ENCODE results near the gene MCAT.
"Not testable (repeated sequence)": the region's sequence is repeated elsewhere in the genome, so short reads cannot be mapped to it uniquely, and the experiment has no call there.

Gene MCAT

DNA sequence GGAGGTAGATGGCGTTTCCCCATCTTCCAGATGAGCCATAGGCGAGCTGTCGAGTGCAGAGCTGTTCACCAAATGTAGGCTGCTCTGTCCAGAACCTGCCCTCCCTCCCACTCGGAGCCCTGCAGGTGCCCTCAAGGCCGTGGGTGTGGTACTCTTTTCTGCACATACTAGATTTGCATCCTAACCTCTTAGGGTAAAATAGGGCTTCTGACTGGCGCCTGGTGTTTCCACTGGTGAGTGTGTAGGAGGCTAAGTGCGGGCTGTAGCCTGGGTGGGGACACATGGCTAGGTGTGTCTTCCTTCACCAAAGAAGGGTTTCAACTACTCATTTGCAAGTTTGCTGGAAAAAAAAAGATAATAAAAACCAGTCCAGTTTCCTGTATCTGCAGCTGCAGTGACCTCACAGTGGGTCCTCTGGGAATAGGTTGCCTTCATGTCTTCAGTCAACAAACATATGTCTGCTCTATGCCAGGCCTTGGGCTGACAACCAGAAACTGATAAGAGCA lies 24.2 kb downstream of the MCAT start:
- no peak for DNase-seq

- no peak for DNase-seq
These were observed 25.0 kb downstream of the MCAT start for GRCh38 chr22:43118024-43118849.

GRCh38 chr22:43116932-43117331 lies 26.3 kb downstream of the MCAT start:
- no peak for DNase-seq

DNA sequence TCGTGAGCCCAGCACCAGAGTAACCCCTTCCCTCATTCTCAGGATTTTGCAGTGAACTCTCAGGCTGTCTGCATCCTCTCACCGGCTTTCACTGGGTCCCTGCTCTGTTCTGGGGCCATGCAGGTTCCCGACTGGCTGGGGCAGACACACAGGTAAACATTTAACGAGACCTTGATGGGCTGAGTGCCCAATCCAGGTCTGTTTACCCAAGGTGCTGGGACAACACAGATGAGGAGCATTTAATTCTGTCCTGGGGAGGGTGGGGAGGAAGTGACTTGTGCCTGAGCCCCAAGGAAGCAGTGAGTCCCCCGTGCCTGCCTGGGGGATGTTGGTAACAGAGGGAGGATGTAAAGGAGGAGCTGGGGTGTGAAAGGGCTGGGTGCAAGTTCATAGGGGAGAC lies 28.2 kb downstream of the MCAT start:
- no peak for DNase-seq

GRCh38 chr22:43113526-43114251 lies 29.5 kb downstream of the MCAT start:
- no peak for DNase-seq

- DNase-seq = no peak
These were observed 32.1 kb downstream of the MCAT start for GRCh38 chr22:43110927-43111623.

GRCh38 chr22:43110444-43110926 lies 32.7 kb downstream of the MCAT start, which contains the start of gene BIK:
TSS of gene BIK (plus strand) at chr22:43110750. CDS start at chr22:43124023, 13,273 bp downstream.
- peak; percentile 16 for DNase-seq

DNA sequence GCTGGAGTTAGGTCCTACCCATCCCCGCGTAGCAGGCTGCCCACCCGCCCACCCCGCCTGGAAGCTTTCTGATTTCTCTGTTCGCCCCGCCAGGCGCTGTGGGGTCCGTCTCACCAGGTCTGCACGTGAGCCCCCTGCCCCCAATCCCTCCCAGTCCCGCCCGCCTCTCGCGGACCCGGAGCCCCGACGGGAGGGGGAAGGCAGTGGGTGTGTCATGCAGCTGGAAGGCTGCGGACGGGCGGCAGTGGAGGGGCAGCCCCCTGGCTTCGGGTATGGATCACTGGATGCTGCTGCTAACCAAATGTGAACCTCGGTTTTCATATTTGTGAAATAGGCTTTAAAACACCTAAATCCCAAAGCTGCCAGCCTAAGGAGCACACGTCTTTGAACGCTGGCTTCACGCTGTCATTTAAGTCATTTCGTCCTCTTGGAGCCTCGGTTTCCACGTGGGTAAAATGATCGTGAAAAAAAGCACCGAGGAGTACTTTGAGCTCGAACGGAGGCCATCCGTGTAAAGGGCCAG lies 33.2 kb downstream of the MCAT start:
- DNase-seq = no peak

GRCh38 chr22:43109511-43109910 lies 33.7 kb downstream of the MCAT start:
- no peak for DNase-seq

GRCh38 chr22:43106302-43106701 lies 36.9 kb downstream of the MCAT start:
- DNase-seq = no peak

GRCh38 chr22:43104950-43105349 lies 38.2 kb downstream of the MCAT start:
- DNase-seq = not testable (repeated sequence)

GRCh38 chr22:43104056-43104625 lies 39.1 kb downstream of the MCAT start:
- DNase-seq = not testable (repeated sequence)

GRCh38 chr22:43101306-43101705 lies 41.9 kb downstream of the MCAT start:
- no peak for DNase-seq

DNA sequence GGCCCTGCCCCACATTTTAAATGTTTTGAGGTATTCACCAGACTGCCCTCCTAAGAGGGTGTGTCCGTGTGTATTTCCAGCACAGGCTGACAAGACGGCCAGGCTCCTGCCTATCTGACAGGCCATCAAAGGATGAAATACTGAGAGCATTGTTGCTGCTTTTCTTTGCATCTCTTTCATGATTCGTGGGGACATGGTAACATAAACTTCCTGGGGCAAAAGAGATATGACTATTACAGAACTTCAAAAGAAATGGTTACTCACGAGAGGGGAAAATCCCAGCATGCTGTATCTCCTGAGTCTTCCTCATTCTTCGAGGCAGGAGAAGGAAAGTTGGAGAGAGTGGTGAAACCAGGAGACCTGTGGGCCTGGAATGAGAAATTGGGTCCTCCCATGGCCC lies 43.0 kb downstream of the MCAT start:
- no peak for DNase-seq

DNA sequence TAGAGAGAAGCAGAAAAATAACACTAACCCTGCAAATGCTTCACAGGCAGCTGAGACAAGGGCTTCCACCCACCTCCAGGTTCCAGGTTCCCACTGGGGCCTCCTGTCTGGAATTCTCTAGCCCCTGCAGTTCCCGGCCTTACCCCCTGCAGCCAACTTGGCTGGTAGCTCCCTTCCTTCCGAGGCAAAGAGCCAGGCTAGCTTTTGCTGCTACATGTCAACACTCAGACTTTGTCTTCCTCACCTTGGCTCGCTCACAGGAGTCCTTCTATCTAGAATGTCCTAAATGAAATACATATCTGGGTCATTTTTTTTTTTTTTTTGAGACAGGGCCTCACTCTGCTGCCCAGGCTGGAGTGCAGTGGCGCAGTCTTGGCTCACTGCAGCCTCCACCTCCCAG lies 44.1 kb downstream of the MCAT start:
- DNase-seq = no peak

DNA sequence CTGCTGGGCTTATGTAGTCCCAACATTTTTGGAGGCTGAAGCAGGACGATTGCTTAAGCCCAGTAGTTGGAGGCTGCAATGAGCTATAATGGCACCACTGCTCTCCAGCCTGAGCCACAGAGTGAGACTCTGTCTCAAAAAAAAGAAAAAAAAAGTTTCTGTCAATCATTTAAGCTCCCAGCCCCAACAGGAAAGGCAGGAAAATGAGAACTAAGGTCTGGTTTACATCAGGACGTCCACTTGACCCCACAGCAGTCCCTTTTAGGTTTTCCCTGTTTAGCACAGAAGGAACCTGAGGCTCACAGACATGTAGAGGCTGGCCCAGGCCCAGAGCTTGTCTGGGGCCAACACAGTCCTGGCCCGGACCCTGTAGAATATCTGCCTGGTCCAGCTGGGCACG lies 44.8 kb downstream of the MCAT start:
- DNase-seq = no peak

- DNase-seq = no peak
These were observed 46.8 kb downstream of the MCAT start for GRCh38 chr22:43096420-43096819.

GRCh38 chr22:43094551-43094950 lies 48.6 kb downstream of the MCAT start:
- DNase-seq = no peak

GRCh38 chr22:43094085-43094484 lies 49.1 kb downstream of the MCAT start:
- peak; percentile 26 for DNase-seq

DNA sequence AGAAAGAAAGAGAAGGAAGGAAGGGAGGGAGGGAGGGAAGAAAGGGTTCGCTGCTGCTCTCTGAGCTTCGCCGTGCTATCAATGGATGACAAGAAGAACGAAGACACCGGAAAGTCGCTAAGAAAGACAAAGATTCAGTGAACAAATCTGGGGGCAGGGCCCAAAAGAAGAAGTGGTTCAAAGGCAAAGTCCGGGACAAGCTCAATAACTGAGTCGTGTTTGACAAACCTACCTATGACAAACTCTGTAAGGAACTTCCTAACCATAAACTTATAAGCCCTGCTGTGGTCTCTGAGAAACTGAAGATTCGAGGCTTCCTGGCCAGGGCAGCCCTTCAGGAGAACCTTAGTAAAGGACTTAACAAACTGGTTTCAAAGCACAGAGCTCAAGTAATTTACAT lies 51.1 kb downstream of the MCAT start:
- DNase-seq = no peak

DNA sequence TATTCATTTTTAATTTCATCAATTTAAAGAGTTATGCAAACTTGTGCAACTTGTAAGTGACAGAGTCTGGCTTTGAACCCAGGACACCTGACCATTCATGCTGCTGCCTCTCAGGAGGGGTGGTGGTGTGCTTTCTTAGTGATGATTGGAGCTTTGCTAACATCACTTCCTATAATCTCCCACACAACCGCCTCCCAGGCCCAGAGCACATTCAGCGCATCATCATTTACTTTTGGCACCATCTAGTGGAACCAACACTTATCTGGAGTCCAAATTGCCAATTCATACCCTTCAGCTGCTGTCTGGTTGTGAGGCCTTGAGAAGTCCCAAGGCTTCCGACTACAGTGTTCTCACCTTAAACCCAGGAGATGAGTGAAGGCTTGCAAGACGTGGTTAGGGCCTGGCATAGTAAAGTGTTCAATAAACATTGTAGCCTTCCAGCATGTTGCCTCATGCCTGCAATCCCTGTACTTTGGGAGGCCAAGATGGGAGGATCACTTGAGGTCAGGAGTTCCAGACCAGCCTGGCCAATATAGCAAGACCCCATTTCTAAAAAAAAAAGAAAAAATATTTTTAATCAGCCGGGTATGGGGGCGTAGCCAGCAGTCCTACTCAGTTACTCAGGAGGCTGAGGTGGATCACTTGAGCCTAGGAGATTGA lies 52.9 kb downstream of the MCAT start:
- peak; percentile 91 for DNase-seq

Measured in fibroblast of skin of back (primary cell).